DMS153 (cell line): ENCODE measurements around the gene MEF2D.

Experiments used
- DNase-seq: peaks from one replicate; lab custom pipeline; 2025; lab: John Stamatoyannopoulos, UW

The MEF2D gene

DNA sequence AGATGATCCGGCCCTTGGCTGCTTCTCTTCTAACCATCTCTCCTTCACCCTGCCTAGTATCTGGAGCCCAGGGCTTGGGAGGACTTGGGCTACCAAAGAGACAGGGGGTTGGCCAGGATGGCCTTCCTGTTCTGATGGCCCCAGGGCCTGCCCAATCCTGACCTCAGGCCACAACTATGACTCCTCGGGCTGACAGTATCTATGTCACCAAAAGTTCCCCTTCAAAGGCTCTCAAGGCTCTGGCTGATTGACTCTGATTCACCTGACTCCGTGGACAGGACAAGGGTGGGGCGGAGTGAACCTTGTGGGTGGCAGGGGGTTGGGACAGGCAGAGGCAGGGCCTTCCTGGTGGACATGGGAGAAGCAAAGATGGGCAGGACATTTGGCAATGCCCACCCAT is 12.7 kb downstream of the MEF2D start:
- DNase-seq, result no peak

DNA sequence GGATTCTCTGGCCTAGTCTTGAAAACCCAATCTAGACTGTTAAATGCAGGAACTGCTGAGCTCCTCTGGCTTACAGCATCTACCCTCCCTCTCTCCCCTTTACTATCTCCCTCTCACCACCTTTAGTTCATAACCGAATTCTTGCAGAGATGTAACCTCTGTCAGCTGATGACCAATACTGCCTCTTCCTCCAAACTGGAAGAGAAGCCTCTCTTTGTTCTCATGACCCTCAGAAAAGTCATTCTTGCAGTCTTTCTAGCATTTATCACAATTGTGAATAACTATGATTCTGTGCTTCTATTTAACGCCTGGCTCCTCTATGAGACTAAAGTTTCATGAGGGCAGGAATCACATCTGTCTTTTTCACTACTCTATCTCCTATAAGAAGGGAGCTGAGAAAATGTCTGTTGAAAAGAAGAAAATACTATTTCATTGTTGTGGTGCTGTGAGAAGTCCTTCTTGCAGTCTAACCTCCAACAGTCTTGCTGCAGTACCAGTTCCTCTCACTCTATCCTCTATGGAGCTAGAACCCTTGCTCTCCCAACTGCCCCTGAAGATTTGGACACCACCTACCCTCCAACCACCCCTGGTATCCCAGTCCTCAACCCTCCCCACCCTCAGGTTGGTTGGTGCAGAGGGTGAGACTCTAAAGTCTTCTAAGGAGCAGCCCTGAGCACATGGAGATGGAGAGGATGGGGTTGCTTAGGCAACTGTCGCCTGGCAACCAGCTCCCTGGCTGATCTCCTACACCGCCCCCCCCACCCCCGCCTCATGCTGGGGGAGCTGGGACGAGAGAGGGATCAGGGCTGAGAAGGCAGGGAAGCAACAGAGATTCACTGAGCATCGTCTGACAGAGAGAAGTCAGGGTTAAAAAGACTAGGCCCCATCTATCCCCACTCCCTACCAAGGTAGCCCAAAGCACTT is 13.9 kb downstream of the MEF2D start:
- DNase-seq, result no peak

DNA sequence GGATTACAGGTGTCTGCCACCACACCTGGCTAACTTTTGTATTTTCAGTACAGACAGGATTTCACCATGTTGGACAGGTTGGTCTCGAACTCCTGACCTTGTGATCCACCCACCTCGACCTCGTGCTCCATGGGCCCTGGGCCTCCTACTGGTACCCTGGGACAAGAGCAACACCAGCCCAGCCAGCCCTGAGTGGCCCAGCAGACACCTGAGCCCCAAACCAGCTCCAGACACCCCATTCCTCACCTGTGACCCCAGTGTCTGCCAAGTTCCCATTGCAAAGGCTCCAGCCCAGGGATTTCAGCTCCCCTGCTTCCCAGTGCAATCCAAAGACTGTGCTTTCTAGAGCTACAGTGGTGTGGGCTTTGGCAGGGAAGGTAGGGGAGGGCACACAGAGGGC is 14.6 kb downstream of the MEF2D start:
- no peak for DNase-seq

DNA sequence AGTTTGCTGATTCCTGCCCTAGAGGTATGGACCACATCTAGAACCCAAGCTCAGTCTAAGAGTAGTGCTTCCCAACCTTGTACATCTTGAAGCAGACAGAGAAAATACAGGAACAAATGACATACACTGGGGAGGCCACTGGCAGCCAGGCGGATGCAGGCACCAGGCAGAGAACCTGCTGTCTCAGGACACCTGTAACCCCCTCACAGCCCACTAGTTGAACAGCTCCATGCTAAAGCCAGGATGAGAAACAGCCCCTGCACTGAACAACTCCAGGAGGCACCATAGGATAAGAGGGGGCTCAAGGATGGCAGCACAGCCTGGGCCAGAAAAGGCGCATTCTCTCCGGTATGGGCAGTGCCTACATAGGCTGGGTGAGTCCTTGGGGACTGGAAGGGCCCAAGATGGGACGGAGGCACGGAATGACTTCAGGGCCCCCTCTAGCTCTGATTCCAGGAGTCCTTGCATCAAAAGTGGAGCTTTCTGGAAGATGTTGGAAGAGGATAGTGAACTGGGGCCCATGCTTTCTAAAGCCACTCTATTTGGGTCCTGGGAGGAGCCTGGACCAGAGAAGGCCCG is 16.0 kb downstream of the MEF2D start:
- no peak for DNase-seq

DNA sequence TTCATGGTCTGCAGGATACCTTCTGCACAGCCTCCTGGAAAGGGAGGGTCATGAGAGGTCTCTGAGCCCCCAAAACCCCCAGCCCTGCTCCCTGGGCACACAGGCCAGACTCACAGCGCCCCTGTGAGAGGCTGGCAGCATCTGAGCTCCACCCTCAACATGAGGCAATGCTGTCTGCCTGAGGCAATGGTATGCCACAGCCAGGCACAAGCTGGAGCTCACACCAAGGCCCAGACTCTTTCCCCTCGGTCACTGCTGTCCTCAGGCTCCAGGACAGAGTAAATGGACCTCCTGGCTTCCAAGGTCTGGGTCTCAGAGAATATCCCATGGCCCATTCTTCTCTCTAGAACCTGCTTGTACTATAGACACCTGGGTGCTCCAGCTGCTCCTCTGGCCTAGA is 17.2 kb downstream of the MEF2D start:
- no peak for DNase-seq

DNA sequence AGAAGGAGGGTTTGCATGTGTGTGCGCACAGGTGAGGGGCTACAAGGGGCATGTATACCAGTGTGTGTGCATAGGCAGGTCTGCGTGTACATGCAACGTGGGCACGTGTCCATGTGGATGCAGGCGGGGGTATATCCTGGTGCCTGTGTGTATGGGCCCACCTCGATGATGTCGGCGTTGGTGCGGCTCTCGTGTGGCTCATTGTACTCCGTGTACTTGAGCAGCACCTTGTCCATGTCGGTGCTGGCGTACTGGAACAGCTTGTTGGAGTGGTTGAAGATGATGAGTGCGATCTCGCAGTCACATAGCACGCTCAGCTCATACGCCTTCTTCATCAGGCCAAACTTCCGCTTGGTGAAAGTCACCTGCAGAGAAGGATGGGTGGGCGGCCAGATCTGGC is 18.3 kb downstream of the MEF2D start:
- no peak for DNase-seq

DNA sequence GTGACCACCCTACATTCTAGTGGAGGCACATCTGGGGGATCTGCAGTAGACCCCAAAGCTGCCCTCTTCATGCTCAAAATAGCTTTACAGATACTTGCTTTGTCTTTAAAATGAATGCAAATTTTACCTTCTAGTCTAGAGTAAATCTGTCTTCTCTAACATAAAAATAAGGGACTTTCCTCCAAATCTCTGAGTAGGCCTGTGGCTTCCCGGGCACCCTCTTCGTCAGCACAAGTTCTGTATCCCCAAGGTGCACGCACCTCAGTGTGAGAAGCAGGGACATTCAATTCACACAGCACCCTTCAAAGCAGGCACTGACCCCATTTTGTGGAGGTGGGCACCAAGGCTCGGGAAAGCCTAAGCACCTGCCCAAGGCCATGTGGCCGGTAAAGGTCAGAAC is 19.0 kb downstream of the MEF2D start:
- no peak for DNase-seq

DNA sequence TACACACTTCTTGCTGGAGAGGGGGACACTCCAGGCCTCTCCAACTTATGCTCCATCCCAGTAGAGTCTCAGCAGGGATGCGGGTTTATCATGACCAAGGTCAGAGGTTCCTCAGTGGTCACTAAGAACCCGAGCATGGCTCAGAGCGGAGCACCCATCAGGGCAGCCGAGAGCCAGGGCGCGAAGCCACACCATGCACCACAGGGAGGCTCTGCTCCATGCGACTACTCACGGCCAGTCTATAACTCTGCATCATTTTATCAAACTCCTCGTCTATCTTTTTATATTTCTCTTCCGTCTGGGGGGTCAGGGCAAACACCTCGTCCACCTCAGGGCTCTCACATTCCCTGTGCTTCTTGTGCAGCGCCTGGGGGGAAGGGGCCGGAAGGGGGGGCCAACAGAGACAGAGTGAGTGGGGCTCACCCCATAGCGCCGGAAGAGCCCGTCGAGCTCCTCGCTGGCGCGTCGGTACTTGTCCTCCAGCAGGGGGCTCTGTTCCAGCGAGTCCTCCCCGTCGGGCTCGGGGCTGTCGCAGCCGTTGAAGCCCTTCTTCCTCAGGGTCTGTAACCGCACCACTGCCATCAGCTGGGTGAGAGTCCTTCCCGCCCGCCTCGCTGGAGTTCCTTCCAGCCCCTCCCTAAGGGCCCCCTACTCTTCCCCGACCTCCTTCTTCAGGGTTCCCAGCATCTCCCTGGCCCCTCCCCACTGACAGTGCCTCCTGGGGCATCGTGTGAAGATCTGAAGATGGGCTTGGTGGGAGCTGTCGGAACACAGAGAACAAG is 20.0 kb downstream of the MEF2D start:
- no peak for DNase-seq

DNA sequence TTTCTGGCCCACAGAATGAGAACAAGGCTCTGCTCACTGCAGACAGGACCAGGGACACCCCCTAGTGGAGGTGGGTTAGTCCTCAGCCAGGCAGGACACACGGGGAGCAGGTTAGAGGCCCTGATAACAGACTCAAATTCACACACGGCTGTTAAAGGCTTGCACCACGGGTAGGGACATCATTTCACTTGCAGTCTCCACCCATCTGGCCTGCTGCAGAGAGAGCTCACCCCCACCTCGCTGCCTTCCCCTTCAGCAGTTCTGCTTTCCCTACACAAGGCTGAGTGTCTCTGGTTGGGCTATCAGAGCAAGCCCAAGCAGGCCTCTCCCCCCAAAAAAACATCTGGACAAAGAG is 20.6 kb downstream of the MEF2D start:
- DNase-seq, result no peak

DNA sequence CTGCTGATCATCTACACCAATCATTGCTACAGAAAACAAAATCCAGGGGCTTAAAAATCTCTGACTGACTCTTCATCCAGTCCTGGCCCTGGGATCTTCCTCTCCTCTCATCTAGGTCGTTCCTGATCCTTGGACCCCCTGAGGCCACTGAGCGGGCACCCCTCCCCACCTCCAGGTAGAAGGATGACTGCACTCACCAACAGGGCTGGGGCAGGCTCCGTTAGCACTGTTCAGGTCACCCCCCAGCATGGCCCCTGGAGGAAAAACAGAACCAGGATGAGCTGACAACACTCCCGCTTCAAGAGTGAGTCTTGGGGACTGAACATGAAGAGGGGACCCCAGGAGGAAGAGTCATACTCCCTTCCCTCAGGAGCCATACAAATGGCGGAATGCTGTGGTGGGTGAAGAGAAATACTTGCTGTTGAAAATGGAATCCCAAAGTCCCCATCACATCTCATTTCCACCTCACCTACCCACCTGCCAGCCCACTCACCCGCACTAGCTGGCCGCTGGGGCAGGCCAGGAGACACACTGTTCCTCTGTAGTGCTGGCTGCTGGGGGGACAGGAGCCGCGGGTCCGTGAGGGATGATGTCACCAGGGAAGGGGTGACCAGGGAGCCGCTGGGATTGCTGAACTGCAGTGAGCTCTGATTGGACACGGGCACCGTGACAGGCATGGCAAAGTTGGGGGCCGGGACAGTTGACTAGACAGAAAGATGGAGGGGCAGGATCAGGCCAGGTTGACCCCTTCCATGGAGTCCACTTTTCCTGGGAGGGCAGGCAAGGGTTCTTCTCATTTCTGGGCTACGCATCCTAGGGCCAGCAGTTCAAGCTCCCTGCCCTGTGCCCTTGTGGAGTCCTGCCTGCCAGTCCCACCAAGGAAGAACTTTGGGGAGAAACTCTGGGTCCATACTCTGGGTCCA is 21.2 kb downstream of the MEF2D start:
- no peak for DNase-seq

DNA sequence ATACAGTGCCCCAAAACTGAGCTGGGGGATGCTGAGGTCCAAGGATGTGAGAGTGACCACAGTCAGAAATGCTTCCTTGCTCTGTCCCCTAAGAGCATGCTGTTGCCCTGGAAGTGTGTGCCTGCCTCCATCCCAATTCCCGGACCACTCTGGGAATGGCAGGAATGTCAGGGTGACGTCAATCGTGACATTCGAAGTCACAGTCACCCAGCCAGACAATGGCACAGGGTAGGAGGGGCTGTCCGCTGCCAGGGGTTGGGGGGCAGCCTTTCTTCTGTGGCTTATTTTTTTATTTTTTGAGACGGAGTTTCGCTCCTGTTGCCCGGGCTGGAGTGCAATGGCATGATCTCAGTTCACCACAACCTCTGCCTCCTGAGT is 22.3 kb downstream of the MEF2D start:
- DNase-seq, result no peak

DNA sequence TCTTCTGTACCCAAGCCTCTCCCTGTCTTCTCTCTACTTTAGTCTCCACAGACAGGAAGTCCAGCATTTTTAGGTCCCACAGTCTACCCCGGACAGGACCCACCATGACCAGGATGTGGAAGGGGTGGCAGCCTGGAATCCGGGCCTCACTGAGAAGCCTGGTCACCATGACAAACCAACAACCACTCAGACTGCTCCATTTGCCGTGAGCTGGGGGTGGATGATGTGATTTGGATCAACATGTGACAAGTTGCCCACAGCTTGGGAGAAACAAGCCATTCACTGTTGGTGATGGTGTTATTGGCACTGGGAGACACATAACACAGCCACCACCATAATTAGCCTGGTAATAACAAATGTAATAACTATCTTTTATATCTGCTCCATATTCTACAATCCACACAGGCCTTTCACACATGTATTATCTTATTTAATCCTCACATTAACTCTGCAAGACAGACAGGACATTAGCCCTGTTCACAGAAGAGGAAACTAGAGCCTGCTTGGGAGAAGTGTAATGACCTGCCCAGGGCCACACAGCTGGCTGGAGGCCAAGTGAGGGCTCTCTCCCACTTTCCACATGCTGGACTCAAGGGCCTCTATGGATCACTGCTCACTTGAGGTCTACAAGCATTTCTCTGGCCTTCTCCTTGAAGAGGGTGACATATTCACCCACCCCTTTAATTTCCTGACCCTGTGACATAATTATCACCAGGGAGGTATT is 22.9 kb downstream of the MEF2D start:
- DNase-seq, result no peak

DNA sequence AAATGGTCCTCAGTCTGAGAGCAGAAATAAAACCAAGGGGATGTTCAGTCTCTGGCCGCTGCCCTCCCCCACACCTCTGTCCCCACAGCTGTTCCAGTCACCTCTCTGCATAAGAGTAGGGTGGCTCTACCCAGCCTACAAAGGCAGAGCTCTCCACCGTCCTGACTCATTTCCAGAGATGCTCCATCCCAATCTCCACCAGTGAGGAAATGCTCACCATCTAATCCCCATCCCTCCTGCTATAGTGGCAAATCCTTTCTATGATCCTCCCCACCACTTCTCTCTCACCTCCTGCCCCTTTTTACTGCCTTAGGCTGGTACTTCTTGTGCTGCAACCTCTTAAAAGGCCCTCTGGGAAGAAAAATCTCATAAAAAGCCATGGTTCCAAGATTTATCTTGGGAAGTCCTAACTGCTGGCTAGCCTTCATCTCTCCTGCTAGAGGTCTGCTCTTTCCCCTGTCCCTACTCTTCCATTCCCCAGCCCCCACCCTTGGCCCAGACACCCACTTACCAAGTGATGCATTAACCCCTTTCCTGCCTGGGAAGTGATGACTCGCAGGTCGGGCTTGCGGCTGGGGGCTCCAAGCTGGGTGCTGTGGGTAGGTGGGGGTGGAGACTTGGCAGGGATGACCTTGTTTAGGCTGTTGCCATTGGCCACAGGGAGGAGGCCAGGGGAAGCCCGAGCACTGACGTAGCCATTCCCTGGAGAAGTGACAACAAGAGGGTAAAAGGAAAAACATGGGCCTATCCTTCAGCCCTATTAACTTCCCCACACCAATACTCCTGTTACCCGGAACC is 23.9 kb downstream of the MEF2D start:
- no peak for DNase-seq

DNA sequence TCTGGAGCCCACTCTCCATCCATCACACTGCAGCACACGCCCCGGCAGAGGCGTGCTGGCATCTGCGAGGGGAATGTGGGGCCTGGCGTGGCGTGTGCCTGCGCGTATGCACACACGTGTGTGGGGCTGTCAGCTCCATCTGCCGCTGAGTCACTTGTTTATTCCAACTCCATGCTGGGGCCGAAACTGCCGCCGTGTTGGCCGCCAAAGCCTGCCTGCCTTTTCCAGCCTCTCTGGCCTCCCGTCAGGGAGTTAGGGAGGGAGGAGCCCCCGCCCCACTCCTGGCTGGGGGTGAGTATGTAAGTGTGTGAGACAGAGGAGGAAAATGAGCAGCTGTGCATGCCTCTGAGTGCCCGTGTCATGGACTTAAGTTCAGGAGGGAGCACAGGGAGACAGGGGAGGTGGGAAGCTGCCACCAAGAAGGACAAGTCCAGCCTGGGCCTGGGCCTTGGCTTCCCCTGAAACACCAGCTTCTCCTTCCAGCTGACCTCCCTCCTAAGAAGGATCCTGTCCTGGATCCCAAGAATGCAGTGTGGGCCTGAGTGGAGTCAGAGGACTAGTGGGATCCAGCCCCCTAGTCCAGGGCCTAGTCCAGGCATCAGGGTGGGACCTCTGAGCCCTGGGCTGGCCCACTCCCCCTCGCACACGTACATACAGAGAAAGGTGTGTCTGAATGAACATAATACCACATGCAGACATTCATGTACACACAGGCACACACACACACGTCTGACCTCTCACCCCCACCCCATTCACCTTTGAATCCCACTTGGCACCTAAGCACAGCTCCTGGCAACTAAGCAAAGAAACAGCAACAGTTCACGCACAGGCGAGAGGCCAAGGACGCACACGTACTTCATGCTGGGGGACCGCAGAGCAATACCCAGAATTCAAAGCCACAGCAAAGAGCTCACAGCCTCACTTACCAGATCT is 24.7 kb downstream of the MEF2D start:
- DNase-seq, result no peak

DNA sequence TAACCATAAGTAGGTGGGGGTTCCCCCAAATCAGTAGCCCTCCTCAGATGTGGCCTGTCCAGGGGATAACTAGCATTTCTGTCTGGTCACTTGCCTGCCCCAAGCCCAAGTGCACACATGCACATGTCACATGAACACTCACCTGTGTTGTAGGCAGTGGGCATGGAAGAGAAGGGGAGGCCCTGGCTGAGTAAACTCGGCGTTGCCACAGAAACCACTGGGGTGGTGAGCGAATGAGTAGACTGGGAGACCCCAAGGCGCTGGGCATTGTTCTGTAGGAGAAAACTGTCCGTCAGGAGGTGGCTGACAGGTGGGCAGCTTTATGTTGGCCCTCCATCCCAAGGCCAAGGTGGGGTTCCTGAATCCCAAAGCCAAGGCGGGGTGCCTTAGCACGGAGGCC is 25.6 kb downstream of the MEF2D start:
- DNase-seq, result no peak

DNA sequence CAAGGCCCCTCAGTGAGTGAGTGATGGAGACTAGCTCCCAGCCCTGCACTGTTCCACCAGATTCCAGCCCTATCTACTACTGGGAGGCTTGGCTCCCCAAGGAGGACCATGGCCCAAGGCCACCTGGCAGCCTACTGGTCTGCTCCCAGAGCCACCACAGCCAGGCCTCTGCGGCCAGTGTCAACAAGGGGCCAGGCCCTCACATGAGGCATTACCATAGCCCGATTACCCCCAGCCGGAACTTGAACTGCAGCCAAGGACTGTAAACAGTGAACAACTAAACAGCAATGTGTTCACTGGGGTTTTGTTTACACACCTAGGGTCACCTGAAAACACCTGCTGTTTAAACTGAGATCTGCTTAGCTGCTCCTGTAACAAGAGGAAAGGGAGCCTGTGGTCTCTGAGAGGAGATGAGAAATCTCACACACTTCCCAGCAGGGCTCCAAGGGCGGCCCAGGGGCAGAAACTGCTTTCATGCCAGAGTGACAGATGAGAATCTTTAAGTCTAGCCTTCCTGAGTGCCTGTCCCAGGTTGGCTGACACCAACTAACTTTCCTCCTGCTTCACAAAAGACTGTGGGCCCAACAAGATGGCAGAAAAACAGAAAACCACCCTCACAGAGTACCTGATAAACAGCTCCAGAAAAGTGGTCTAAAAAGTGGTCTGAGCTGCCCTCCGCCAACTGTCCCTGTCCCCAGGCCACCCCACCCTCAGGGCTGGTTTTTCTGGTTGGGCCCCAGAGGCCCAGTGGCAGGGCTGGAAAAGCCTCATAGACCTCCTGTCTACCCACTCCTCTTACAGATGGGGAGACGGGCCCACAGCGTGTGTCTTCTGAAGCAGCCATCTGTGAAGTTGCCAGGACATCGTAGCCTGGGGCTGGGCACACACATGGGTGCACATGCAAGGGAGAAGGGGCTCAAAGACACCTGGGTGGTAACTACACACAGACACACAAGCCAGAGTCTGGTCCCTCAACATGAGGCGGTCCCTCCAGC is 28.8 kb downstream of the MEF2D start:
- peak; percentile 99 for DNase-seq

DNA sequence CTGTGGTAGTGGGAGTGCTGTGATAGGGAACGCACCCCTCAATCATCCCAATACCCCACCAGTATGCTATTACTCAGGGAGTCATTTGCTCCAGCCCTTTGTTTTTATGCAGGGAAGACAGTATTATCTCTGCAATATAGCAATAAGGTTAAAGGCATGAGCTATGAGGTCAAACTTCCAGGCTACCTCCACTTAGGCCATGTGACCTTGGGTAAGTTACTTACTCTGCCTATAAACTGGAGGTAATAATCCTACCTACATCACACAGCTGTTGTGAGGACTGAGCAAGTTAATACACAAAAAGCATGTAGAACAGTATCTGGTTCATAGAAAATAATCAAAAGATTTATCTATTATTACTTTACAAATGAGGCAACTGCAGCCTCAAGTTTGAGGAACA is 30.1 kb downstream of the MEF2D start:
- no peak for DNase-seq

DNA sequence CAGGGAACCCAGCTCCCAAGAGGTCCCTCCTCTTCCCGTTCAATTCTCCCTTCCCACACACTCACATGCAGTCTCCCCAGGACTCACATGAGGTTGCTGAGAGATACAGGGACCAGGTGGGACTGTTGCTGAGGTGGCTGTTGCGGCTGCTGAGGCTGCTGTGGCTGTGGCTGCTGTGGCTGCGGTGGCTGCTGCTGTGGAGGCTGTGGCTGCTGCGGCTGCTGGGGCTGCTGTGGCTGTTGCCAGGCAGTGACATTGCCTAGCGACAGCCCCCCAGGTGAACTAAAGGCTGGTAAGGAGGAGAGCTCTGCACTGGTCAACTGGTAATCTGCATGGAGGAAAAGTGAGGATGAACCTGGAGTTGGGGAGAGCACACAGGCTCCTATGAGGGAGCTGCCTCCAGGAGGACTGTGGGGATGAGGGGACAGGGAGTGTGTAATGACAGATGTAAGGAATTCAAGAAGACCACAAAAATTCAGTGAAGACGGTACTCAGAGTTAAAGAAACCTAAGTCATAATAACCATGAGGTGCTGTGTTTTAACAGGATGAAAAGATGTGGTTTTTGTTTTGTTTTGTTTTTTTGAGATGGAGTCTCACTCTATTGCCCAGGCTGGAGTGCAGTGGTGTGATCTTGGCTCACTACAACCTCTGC is 31.8 kb downstream of the MEF2D start:
- DNase-seq, result no peak
